Adrenal gland (tissue), 5 donors: ENCODE data around the gene MYEF2.

Experiments
- POLR2A ChIP-seq, 2 donors: fragments of 450-650 bp; IDR thresholded peaks; one replicate each; pipeline ENCODE4 v1.6.1; 2017; ENCODE audit warnings: antibody characterized with exemption in 2 of 2, mild to moderate bottlenecking in 2 of 2, moderate library complexity in 1 of 2
- TF ChIP-seq, protein P1 (sequence below), 6 experiments: fragments of 450-650 bp in 4 of 6; fragments of 200-600 bp in 2 of 6; sonication (generic) in 1 of 6; IDR thresholded peaks; 1 replicate in 5 of 6; 2 replicates in 1 of 6; pipeline versions ENCODE4 v1.5.1 to v1.8.0; 2016 to 2021; ENCODE audit warnings: antibody characterized with exemption in 6 of 6, mild to moderate bottlenecking in 2 of 6, moderate library complexity in 1 of 6
- donor health status: DM: no; HTN: no; CAD: no.

- TF ChIP-seq POLR2A (IDR thresholded peaks at IDR 0.05), result no peak
- TF ChIP-seq, protein P1, sequence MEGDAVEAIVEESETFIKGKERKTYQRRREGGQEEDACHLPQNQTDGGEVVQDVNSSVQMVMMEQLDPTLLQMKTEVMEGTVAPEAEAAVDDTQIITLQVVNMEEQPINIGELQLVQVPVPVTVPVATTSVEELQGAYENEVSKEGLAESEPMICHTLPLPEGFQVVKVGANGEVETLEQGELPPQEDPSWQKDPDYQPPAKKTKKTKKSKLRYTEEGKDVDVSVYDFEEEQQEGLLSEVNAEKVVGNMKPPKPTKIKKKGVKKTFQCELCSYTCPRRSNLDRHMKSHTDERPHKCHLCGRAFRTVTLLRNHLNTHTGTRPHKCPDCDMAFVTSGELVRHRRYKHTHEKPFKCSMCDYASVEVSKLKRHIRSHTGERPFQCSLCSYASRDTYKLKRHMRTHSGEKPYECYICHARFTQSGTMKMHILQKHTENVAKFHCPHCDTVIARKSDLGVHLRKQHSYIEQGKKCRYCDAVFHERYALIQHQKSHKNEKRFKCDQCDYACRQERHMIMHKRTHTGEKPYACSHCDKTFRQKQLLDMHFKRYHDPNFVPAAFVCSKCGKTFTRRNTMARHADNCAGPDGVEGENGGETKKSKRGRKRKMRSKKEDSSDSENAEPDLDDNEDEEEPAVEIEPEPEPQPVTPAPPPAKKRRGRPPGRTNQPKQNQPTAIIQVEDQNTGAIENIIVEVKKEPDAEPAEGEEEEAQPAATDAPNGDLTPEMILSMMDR (IDR thresholded peaks at IDR 0.05), result no peak
Measured at GRCh38 chr15:48132874-48133273, 45.2 kb downstream of the MYEF2 start.
